Measurements from ENCODE around the gene TMEM150A. TPM values are rescaled to one million over a fixed set of nuclear protein-coding genes. Genes with fewer than 3 reads are reported as not detected.

TMEM150A gene
- total and polyA plus RNA-seq, 2 of the 13 experiments (the other 11 are each of a cell fraction or from before 2014, with no cell fraction given), result 30.1 to 70.4 TPM

- TF ChIP-seq ZNF574 (CRISPR knock-in tag; IDR thresholded peaks at IDR 0.05) (no peak), ZFP41 (CRISPR knock-in tag; IDR thresholded peaks at IDR 0.05; ENCODE audit: borderline replicate concordance) (no peak), CHD4 (IDR thresholded peaks at IDR 0.05; ENCODE audit: borderline replicate concordance, low read length) (no peak), ZNF326 (CRISPR knock-in tag; IDR thresholded peaks at IDR 0.05; ENCODE audit: borderline replicate concordance) (no peak), ZNF136 (CRISPR knock-in tag; IDR thresholded peaks at IDR 0.05; ENCODE audit: low read depth) (no peak), FIP1L1 (IDR thresholded peaks at IDR 0.05; ENCODE audit: borderline replicate concordance, insufficient read depth, low read depth, low read length) (no peak), ZNF329 (CRISPR knock-in tag; IDR thresholded peaks at IDR 0.05; ENCODE audit: low read depth) (no peak), ZSCAN22 (CRISPR knock-in tag; IDR thresholded peaks at IDR 0.05) (no peak), SPEN (CRISPR knock-in tag; IDR thresholded peaks at IDR 0.05; ENCODE audit: low read depth) (no peak), SKI (IDR thresholded peaks at IDR 0.05; ENCODE audit: partially characterized antibody) (no peak), MIER3 (CRISPR knock-in tag; IDR thresholded peaks at IDR 0.05; ENCODE audit: borderline replicate concordance) (no peak), ZNF724P (CRISPR knock-in tag; IDR thresholded peaks at IDR 0.05; ENCODE audit: borderline replicate concordance) (no peak), ZNF619 (CRISPR knock-in tag; IDR thresholded peaks at IDR 0.05) (no peak), ZNF569 (CRISPR knock-in tag; IDR thresholded peaks at IDR 0.05; ENCODE audit: borderline replicate concordance) (no peak), RFX1 (IDR thresholded peaks at IDR 0.05) (no peak), U2AF1 (optimal IDR thresholded peaks at IDR 0.05; ENCODE audit: low read depth, low read length) (no peak), FOXC1 (CRISPR knock-in tag; IDR thresholded peaks at IDR 0.05; ENCODE audit: borderline replicate concordance) (peak; percentile 61; the same call in 1 of the 2 replicates)
- TF ChIP-seq, protein P1, sequence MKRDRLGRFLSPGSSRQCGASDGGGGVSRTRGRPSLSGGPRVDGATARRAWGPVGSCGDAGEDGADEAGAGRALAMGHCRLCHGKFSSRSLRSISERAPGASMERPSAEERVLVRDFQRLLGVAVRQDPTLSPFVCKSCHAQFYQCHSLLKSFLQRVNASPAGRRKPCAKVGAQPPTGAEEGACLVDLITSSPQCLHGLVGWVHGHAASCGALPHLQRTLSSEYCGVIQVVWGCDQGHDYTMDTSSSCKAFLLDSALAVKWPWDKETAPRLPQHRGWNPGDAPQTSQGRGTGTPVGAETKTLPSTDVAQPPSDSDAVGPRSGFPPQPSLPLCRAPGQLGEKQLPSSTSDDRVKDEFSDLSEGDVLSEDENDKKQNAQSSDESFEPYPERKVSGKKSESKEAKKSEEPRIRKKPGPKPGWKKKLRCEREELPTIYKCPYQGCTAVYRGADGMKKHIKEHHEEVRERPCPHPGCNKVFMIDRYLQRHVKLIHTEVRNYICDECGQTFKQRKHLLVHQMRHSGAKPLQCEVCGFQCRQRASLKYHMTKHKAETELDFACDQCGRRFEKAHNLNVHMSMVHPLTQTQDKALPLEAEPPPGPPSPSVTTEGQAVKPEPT (CRISPR knock-in tag; IDR thresholded peaks at IDR 0.05; ENCODE audit: low read depth), result no peak
- TF ChIP-seq, protein P2, sequence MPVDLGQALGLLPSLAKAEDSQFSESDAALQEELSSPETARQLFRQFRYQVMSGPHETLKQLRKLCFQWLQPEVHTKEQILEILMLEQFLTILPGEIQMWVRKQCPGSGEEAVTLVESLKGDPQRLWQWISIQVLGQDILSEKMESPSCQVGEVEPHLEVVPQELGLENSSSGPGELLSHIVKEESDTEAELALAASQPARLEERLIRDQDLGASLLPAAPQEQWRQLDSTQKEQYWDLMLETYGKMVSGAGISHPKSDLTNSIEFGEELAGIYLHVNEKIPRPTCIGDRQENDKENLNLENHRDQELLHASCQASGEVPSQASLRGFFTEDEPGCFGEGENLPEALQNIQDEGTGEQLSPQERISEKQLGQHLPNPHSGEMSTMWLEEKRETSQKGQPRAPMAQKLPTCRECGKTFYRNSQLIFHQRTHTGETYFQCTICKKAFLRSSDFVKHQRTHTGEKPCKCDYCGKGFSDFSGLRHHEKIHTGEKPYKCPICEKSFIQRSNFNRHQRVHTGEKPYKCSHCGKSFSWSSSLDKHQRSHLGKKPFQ (CRISPR knock-in tag; IDR thresholded peaks at IDR 0.05; ENCODE audit: insufficient replicate concordance), result no peak
- TF ChIP-seq, protein P3, sequence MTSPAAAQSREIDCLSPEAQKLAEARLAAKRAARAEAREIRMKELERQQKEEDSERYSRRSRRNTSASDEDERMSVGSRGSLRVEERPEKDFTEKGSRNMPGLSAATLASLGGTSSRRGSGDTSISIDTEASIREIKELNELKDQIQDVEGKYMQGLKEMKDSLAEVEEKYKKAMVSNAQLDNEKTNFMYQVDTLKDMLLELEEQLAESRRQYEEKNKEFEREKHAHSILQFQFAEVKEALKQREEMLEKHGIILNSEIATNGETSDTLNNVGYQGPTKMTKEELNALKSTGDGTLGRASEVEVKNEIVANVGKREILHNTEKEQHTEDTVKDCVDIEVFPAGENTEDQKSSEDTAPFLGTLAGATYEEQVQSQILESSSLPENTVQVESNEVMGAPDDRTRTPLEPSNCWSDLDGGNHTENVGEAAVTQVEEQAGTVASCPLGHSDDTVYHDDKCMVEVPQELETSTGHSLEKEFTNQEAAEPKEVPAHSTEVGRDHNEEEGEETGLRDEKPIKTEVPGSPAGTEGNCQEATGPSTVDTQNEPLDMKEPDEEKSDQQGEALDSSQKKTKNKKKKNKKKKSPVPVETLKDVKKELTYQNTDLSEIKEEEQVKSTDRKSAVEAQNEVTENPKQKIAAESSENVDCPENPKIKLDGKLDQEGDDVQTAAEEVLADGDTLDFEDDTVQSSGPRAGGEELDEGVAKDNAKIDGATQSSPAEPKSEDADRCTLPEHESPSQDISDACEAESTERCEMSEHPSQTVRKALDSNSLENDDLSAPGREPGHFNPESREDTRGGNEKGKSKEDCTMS (CRISPR knock-in tag; conservative IDR thresholded peaks at IDR 0.05), result no peak
Observed at GRCh38 chr2:85578243-85579180, 24.0 kb downstream of the TMEM150A start (continued).
